ENCODE data around the gene DNMBP. TPM values are rescaled to one million over a fixed set of nuclear protein-coding genes. Genes with fewer than 3 reads are reported as not detected.

DNMBP gene
- total and polyA plus RNA-seq, 2 experiments from 2014 or later: 13.4 to 31.2 TPM

- H3F3A ChIP-seq (replicated peaks; ENCODE audit: low read depth): no peaks in the 10 kb centered on the region
- H3K27ac ChIP-seq (ENCODE audit: low read depth): no peak overlapping the region
- TF ChIP-seq STAT1 (IDR thresholded peaks at IDR 0.05; ENCODE audit: unreplicated experiment) (no peak), CREB1 (CRISPR knock-in tag; IDR thresholded peaks at IDR 0.05; ENCODE audit: low read depth) (no peak), ETS1 (IDR thresholded peaks at IDR 0.05) (no peak), ZNF331 (CRISPR knock-in tag; IDR thresholded peaks at IDR 0.05; ENCODE audit: low read depth) (no peak), ZNF114 (CRISPR knock-in tag; IDR thresholded peaks at IDR 0.05) (no peak)
- H3K4me1 Mint-ChIP-seq: peaks cover 18% of the 10 kb centered on the region
- no peak overlapping the region for H3K4me3 ChIP-seq
- no peak overlapping the region for H2AFZ ChIP-seq
- no peaks in the 10 kb centered on the region for H3K27me3 ChIP-seq (ENCODE audit: insufficient read depth)
- no peaks in the 10 kb centered on the region for H3K27me3 Mint-ChIP-seq (ENCODE audit: insufficient read depth, low read depth, poor library complexity)
- no peak overlapping the region for H3K4me3 Mint-ChIP-seq
- ATAC-seq (no peak), DNase-seq (ENCODE audit: low spot score) (no peak)
- peaks cover 6% of the 10 kb centered on the region; the same call in 1 of the 2 replicates for H3K79me2 ChIP-seq (replicated peaks; ENCODE audit: insufficient read depth)
- peaks cover 9% of the 10 kb centered on the region; the same call in 1 of the 2 replicates for H3K4me1 ChIP-seq (ENCODE audit: insufficient read depth)
- no peaks in the 10 kb centered on the region for H3K36me3 Mint-ChIP-seq (ENCODE audit: low read depth)
- H4K20me1 ChIP-seq (replicated peaks; ENCODE audit: insufficient read depth): no peaks in the 10 kb centered on the region
- no peak overlapping the region for H3K4me2 ChIP-seq
- H3K36me3 ChIP-seq (ENCODE audit: insufficient read depth): no peaks in the 10 kb centered on the region
- no peak overlapping the region for H3K27ac Mint-ChIP-seq
- H3K9me2 ChIP-seq (ENCODE audit: insufficient read depth): no peaks in the 10 kb centered on the region
- H3K9me3 Mint-ChIP-seq: no peaks in the 10 kb centered on the region
Observed at GRCh38 chr10:99995713-99996112, 14.0 kb downstream of the DNMBP start.

GRCh38 chr10:99995269-99995668, 14.5 kb downstream of the DNMBP start:
- H3K27ac ChIP-seq (ENCODE audit: low read depth): no peak overlapping the region
- H3K4me3 ChIP-seq: no peak overlapping the region
- Mint-ChIP-seq H3K36me3 (ENCODE audit: low read depth) (no peaks in the 10 kb centered on the region), H3K27me3 (ENCODE audit: insufficient read depth, low read depth, poor library complexity) (no peaks in the 10 kb centered on the region), H3K27ac (no peak overlapping the region), H3K4me1 (peaks cover 13% of the 10 kb centered on the region), H3K9me3 (no peaks in the 10 kb centered on the region), H3K4me3 (no peak overlapping the region)
- no peaks in the 10 kb centered on the region for H3K9me2 ChIP-seq (ENCODE audit: insufficient read depth)
- H3K4me2 ChIP-seq: no peak overlapping the region
- ATAC-seq (no peak), DNase-seq (ENCODE audit: low spot score) (no peak)
- H3K27me3 ChIP-seq (ENCODE audit: insufficient read depth): no peaks in the 10 kb centered on the region
- peaks cover 5% of the 10 kb centered on the region; the same call in 1 of the 2 replicates for H3K4me1 ChIP-seq (ENCODE audit: insufficient read depth)
- H3K36me3 ChIP-seq (ENCODE audit: insufficient read depth): no peaks in the 10 kb centered on the region
- H4K20me1 ChIP-seq (replicated peaks; ENCODE audit: insufficient read depth): no peaks in the 10 kb centered on the region
- no peak overlapping the region for H2AFZ ChIP-seq
- H3F3A ChIP-seq (replicated peaks; ENCODE audit: low read depth): no peaks in the 10 kb centered on the region
- H3K79me2 ChIP-seq (replicated peaks; ENCODE audit: insufficient read depth): peaks cover 6% of the 10 kb centered on the region; the same call in 1 of the 2 replicates
- no peak for TF ChIP-seq ZNF114 (CRISPR knock-in tag; IDR thresholded peaks at IDR 0.05)
- TF ChIP-seq ZNF331 (CRISPR knock-in tag; IDR thresholded peaks at IDR 0.05; ENCODE audit: low read depth): no peak
- TF ChIP-seq EZH2phosphoT487 (IDR thresholded peaks at IDR 0.05; ENCODE audit: unreplicated experiment): no peak
- TF ChIP-seq NANOG (IDR thresholded peaks at IDR 0.05; ENCODE audit: borderline replicate concordance): no peak
- no peak for TF ChIP-seq JUNB (IDR thresholded peaks at IDR 0.05; ENCODE audit: unreplicated experiment)
- TF ChIP-seq ZNF462 (CRISPR knock-in tag; IDR thresholded peaks at IDR 0.05): no peak
- no peak for TF ChIP-seq CTCF (conservative IDR thresholded peaks at IDR 0.05; ENCODE audit: low read depth in 2 of 2)
- no peak for TF ChIP-seq EZH2 (IDR thresholded peaks at IDR 0.05; ENCODE audit: low read depth, unreplicated experiment)

Data from GM23338 (cell line).